Measurements from ENCODE around the gene PPM1E.

The PPM1E gene

DNA sequence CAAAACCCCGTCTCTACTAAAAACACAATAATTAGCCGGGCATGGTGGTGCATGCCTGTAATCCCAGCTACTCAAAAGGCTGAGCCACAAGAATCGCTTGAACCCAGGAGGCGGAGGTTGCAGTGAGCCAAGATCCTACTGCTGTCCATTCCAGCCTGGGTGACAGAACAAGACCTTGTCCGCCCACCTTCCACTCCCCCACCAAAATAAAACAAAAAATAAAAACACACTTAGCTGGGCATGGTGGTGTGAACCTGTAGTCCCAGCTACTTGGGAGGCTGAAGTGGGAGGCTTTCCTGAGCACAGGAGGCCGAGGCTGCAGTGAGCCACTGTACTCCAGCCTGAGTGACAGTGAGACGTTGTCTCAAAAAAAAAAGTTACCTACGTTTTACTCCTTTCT lies 3.2 kb downstream of the PPM1E start:
- Histone ChIP-seq H3K27me3 (ENCODE audit: low read length) (no peaks in the 10 kb centered on the region), H2AFZ (ENCODE audit: low read depth, low read length, severe bottlenecking) (no peak overlapping the region), H3K4me3 (ENCODE audit: insufficient read depth, low read length, poor library complexity, severe bottlenecking) (no peak overlapping the region), H3K4me2 (ENCODE audit: low read depth, low read length, poor library complexity, severe bottlenecking) (no peak overlapping the region), H3K27ac (ENCODE audit: low read depth, low read length) (no peak overlapping the region), H3K36me3 (ENCODE audit: low read length) (no peaks in the 10 kb centered on the region), H3K9ac (ENCODE audit: low read length) (no peak overlapping the region), H3K9me3 (ENCODE audit: insufficient read depth, low read length) (no peaks in the 10 kb centered on the region), H4K20me1 (ENCODE audit: low read depth, low read length) (no peaks in the 10 kb centered on the region), H3K79me2 (ENCODE audit: insufficient read depth, low read length) (no peaks in the 10 kb centered on the region), H3F3A (ENCODE audit: insufficient read depth) (peaks cover 6% of the 10 kb centered on the region), H3K9me2 (replicated peaks; ENCODE audit: insufficient read depth, low read length) (no peaks in the 10 kb centered on the region)
- TF ChIP-seq, protein P1, sequence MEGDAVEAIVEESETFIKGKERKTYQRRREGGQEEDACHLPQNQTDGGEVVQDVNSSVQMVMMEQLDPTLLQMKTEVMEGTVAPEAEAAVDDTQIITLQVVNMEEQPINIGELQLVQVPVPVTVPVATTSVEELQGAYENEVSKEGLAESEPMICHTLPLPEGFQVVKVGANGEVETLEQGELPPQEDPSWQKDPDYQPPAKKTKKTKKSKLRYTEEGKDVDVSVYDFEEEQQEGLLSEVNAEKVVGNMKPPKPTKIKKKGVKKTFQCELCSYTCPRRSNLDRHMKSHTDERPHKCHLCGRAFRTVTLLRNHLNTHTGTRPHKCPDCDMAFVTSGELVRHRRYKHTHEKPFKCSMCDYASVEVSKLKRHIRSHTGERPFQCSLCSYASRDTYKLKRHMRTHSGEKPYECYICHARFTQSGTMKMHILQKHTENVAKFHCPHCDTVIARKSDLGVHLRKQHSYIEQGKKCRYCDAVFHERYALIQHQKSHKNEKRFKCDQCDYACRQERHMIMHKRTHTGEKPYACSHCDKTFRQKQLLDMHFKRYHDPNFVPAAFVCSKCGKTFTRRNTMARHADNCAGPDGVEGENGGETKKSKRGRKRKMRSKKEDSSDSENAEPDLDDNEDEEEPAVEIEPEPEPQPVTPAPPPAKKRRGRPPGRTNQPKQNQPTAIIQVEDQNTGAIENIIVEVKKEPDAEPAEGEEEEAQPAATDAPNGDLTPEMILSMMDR (IDR thresholded peaks at IDR 0.05; ENCODE audit: insufficient read depth, low read length, poor library complexity, severe bottlenecking): no peak
- no peak for TF ChIP-seq EZH2phosphoT487 (conservative IDR thresholded peaks at IDR 0.05; ENCODE audit: low read length)

DNA sequence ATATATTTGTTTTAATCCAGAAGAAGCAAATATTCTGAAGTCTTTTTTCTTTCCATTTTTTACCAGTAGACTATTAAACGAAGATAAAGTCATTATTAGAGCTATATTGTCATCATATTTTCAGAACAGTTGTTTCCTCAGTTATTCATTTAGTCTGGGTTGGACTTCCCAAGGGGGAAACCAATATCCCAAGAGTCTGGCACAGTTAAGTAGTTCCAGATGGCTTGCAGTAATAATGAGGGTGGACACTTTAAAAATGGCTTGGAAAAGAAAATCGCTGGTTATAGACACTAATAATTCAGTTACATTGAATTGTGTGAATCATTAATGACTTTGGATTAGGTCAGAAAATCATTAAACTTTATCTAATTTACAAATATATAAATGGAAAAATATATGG lies 3.9 kb downstream of the PPM1E start:
- H3K9ac ChIP-seq (ENCODE audit: low read length): no peak overlapping the region

DNA sequence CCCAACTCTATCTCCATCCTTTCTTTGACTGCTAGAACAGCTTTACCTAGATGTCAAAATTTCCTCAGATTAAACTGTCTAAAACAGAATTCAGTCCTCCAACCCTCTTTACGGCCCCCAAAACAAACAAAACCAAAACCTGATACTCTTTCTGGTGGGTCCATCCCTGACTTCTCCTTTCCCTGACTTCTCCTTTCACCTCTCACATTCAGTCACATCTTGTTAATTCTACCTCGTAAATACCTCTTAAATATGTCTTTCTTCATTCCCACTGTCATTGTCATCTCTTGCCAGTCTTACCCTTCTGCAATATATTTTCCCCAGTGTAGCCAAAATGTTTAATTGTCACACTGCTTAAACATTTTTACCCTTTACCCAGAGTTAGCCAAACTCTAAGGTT lies 4.6 kb downstream of the PPM1E start:
- no peak overlapping the region for H3K4me2 ChIP-seq (ENCODE audit: low read depth, low read length, poor library complexity, severe bottlenecking)
- H3K9me3 ChIP-seq (ENCODE audit: insufficient read depth, low read length): no peaks in the 10 kb centered on the region
- no peaks in the 10 kb centered on the region for H3K36me3 ChIP-seq (ENCODE audit: low read length)
- H3K79me2 ChIP-seq (ENCODE audit: insufficient read depth, low read length): no peaks in the 10 kb centered on the region
- no peak overlapping the region for H3K27ac ChIP-seq (ENCODE audit: low read depth, low read length)
- no peaks in the 10 kb centered on the region for H3K9me2 ChIP-seq (replicated peaks; ENCODE audit: insufficient read depth, low read length)
- H4K20me1 ChIP-seq (ENCODE audit: low read depth, low read length): no peaks in the 10 kb centered on the region
- H2AFZ ChIP-seq (ENCODE audit: low read depth, low read length, severe bottlenecking): no peak overlapping the region
- no peak overlapping the region for H3K4me3 ChIP-seq (ENCODE audit: insufficient read depth, low read length, poor library complexity, severe bottlenecking)
- peaks cover 3% of the 10 kb centered on the region for H3F3A ChIP-seq (ENCODE audit: insufficient read depth)
- H3K27me3 ChIP-seq (ENCODE audit: low read length): no peaks in the 10 kb centered on the region
- TF ChIP-seq EZH2phosphoT487 (conservative IDR thresholded peaks at IDR 0.05; ENCODE audit: low read length): no peak
- TF ChIP-seq, protein P1 (IDR thresholded peaks at IDR 0.05; ENCODE audit: insufficient read depth, low read length, poor library complexity, severe bottlenecking): no peak
- H3K9ac ChIP-seq (ENCODE audit: low read length): no peak overlapping the region

More for the DNA sequence above, 3.9 kb downstream of the PPM1E start:
- Histone ChIP-seq H3K4me2 (ENCODE audit: low read depth, low read length, poor library complexity, severe bottlenecking) (no peak overlapping the region), H2AFZ (ENCODE audit: low read depth, low read length, severe bottlenecking) (no peak overlapping the region), H4K20me1 (ENCODE audit: low read depth, low read length) (no peaks in the 10 kb centered on the region), H3K9me2 (replicated peaks; ENCODE audit: insufficient read depth, low read length) (no peaks in the 10 kb centered on the region), H3K27ac (ENCODE audit: low read depth, low read length) (no peak overlapping the region), H3K79me2 (ENCODE audit: insufficient read depth, low read length) (no peaks in the 10 kb centered on the region), H3K36me3 (ENCODE audit: low read length) (no peaks in the 10 kb centered on the region), H3K27me3 (ENCODE audit: low read length) (no peaks in the 10 kb centered on the region), H3K4me3 (ENCODE audit: insufficient read depth, low read length, poor library complexity, severe bottlenecking) (no peak overlapping the region), H3F3A (ENCODE audit: insufficient read depth) (peaks cover 6% of the 10 kb centered on the region), H3K9me3 (ENCODE audit: insufficient read depth, low read length) (no peaks in the 10 kb centered on the region)
- TF ChIP-seq, protein P1 (IDR thresholded peaks at IDR 0.05; ENCODE audit: insufficient read depth, low read length, poor library complexity, severe bottlenecking): no peak
- TF ChIP-seq EZH2phosphoT487 (conservative IDR thresholded peaks at IDR 0.05; ENCODE audit: low read length): no peak
